Measurements from ENCODE around the gene GFPT2. TPM values are rescaled to one million over a fixed set of nuclear protein-coding genes. Genes with fewer than 3 reads are reported as not detected.

GFPT2 gene
- polyA plus RNA-seq, 4 donors, result 0.54 to 4.5 (median 1.1) TPM

DNA sequence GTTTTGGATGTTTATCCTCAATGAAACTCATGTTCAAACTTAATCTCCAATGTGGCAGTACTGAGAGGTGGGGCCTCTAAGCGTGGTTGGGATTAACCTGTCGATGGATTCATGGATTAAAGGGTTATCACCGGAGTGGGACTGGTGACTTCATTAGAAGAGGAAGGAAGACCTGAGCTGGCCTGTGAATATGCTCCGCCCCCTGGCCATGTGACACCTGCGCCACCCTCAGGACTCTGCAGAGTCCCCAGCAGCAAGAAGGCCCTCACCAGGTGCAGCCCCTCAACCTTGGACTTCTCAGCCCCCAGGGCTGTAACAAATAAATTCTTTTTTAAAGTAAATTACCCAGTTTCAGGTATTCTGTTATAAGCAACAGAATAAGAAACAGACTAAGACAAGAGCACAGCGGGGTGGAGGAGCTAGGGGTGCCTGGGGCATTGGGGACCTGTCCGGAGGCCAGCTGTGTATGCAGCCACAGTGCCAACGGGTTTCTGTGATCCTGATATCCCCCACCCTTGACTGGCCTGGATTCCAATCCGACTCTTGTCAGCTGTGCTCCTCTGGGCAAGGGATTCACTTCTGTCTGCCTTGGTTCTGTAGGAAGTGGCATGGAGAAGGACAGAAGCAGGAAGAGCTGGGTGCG lies 58.1 kb downstream of the GFPT2 start:
- no peak overlapping the region for H3K4me3 ChIP-seq (ENCODE audit: low read depth in 1 of 3, low read length in 3 of 3)
- H3K9me3 ChIP-seq (ENCODE audit: control insufficient read depth in 2 of 2, insufficient read depth in 1 of 2, low read depth in 1 of 2, low read length in 1 of 2), result no peaks in the 10 kb centered on the region
- peaks cover 0 to 11% (median 10%) of the 10 kb centered on the region in 3 donors for H3K4me1 ChIP-seq (ENCODE audit: control insufficient read depth in 3 of 3, insufficient read depth in 2 of 3, low read depth in 1 of 3, low read length in 2 of 3)
- FAIRE-seq, result no peak
- H3K27me3 ChIP-seq (ENCODE audit: control insufficient read depth in 3 of 3, insufficient read depth in 3 of 3, low read length in 3 of 3), result no peaks in the 10 kb centered on the region
- peaks cover 0 to 9% (median 0%) of the 10 kb centered on the region in 3 donors for H3K36me3 ChIP-seq (ENCODE audit: control insufficient read depth in 3 of 3, insufficient read depth in 2 of 3, low read depth in 1 of 3, low read length in 3 of 3)
- DNase-seq, result no peak
- H3K27ac ChIP-seq (ENCODE audit: low read depth in 1 of 3, low read length in 2 of 3), result no peak overlapping the region
- 84 to 91% (median 90%) methylated on average over 10 of the region's 10 CpGs for WGBS, 3 donors

DNA sequence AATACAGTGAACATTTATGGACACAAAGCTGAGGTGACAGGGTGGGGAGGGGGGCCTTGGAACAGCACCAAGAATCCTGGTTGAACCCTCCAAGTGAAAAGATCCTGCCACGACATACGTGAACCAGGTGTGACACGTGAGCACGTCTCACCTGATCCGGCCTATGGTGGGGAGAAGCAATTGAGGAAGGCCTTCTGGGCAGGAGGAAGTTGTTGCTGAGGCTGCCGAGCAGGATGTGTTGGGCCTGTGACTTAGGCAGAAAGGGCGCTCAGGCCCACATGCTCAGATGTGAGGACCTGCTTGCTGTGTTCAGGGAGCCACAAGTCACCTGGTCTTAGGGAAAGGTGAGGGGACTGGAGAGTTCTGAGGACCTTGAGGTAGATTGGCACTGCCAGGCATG lies 58.7 kb downstream of the GFPT2 start:
- 78 to 93% (median 85%) methylated on average over 7 of the region's 7 CpGs for WGBS, 3 donors
- H3K27me3 ChIP-seq (ENCODE audit: control insufficient read depth in 3 of 3, insufficient read depth in 3 of 3, low read length in 3 of 3), result no peaks in the 10 kb centered on the region
- FAIRE-seq, result no peak

DNA sequence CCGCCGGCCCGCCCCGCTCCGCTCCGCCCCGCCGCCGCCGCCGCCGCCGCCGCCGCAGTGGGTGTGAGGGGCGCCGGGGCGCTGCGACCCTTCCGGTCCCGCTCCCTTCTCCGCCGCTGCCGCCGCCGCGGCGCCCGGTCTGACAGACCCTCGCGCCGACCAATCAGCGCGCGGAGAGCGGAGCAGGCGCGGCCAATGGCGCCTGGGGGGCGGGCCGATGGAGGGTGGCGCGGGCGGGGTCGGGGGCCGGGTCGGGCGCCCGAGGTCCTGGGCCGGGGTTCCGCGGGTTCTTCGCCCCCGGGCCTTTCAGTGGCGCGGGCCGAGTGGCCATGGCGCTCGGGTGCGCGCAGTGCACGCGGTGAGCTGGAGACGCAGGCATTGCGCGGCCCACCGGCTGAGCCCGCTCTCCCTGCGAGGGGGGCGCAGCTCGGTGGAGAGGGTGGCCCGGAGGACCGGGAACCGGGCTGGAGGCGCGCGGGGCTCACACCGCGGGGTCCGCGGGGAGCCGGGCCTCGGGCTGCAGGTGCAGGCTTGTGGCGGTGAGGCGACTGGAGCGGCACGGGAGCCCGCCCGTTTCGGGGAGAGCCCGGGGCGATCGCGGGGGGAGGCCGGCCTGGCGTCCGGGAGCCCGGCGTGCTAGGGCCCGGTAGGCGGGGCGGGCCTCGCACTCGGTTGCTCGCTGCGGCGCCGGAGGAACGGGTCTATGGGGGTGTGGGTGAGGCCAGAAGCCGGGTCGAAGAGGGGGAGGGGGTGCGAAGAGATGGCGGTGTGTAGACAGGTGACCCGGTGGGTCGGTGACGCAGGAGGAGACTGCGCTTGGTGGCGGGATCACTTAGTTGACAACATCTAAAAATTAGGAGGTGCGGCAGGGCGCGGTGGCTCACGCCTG lies 60.9 kb downstream of the GFPT2 start, which contains the start of gene MAPK9:
Gene MAPK9, minus strand, starts transcription at position 141 of the 889 bp plus-strand sequence. CDS start 11,522 bp downstream, outside the sequence.
- H3K4me3 ChIP-seq (ENCODE audit: low read depth in 1 of 3, low read length in 3 of 3), result peak within 1 kb of the TSS; percentile 61 to 98 (median 83)
- no peak for FAIRE-seq

More for the DNA sequence above, 58.7 kb downstream of the GFPT2 start:
- H3K27ac ChIP-seq (ENCODE audit: low read depth in 1 of 3, low read length in 2 of 3), result no peak overlapping the region
- no peaks in the 10 kb centered on the region for H3K9me3 ChIP-seq (ENCODE audit: control insufficient read depth in 2 of 2, insufficient read depth in 1 of 2, low read depth in 1 of 2, low read length in 1 of 2)
- peaks cover 0 to 9% (median 0%) of the 10 kb centered on the region in 3 donors for H3K36me3 ChIP-seq (ENCODE audit: control insufficient read depth in 3 of 3, insufficient read depth in 2 of 3, low read depth in 1 of 3, low read length in 3 of 3)
- no peak for DNase-seq
- peaks cover 0 to 15% (median 11%) of the 10 kb centered on the region in 3 donors for H3K4me1 ChIP-seq (ENCODE audit: control insufficient read depth in 3 of 3, insufficient read depth in 2 of 3, low read depth in 1 of 3, low read length in 2 of 3)
- no peak overlapping the region for H3K4me3 ChIP-seq (ENCODE audit: low read depth in 1 of 3, low read length in 3 of 3)

DNA sequence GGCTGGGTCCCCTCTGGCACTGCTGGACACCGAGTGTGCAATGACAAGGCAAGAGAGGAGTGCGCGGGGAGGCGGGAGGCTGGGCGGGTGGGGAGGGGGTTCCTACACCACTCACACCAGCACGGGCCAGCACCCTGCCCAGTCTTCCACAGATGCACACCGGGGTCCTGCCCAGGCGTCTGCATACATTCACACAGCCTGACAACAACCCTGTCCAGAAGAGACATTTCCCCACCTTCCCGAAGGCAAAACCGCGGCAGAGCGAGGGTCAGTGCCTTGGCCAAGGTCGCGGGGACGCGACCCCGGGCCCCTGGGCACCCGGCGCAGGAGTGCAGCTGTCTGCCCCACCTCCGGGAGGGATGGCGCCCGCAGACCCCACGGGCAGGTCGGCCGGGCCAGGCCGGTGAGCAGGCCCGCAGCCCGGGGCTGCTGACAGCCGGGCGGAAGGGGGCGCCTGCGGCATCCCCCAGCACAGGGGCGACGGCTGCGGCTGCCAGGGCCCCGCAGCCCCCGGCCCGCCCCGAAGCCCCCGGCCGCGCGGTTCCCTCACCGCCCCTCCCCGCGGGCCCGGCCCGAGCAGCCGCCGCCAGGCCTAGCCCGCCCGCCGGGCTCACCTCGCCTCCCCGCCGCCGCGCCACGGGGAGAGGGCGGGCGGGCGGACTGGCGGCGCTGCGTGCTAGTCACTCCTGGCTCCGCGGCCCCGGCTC lies 61.7 kb downstream of the GFPT2 start:
- DNase-seq, result peak in 1 of 2 donors; percentile 61
- H3K9me3 ChIP-seq (ENCODE audit: control insufficient read depth in 2 of 2, insufficient read depth in 1 of 2, low read depth in 1 of 2, low read length in 1 of 2), result no peaks in the 10 kb centered on the region
- FAIRE-seq, result no peak

More for the DNA sequence above, 60.9 kb downstream of the GFPT2 start, which contains the start of gene MAPK9:
- peaks cover 0 to 9% (median 0%) of the 10 kb centered on the region in 3 donors for H3K36me3 ChIP-seq (ENCODE audit: control insufficient read depth in 3 of 3, insufficient read depth in 2 of 3, low read depth in 1 of 3, low read length in 3 of 3)
- H3K27ac ChIP-seq (ENCODE audit: low read depth in 1 of 3, low read length in 2 of 3), result peak within 1 kb of the TSS; percentile 69 to 93 (median 90)
- DNase-seq, result peak; percentile 88 to 94
- no peaks in the 10 kb centered on the region for H3K9me3 ChIP-seq (ENCODE audit: control insufficient read depth in 2 of 2, insufficient read depth in 1 of 2, low read depth in 1 of 2, low read length in 1 of 2)
- 1% methylated on average over 60 to 122 of the region's 122 CpGs for WGBS, 3 donors
- no peaks in the 10 kb centered on the region for H3K27me3 ChIP-seq (ENCODE audit: control insufficient read depth in 3 of 3, insufficient read depth in 3 of 3, low read length in 3 of 3)
- H3K4me1 ChIP-seq (ENCODE audit: control insufficient read depth in 3 of 3, insufficient read depth in 2 of 3, low read depth in 1 of 3, low read length in 2 of 3), result peaks cover 0 to 16% (median 11%) of the 10 kb centered on the region in 3 donors

DNA sequence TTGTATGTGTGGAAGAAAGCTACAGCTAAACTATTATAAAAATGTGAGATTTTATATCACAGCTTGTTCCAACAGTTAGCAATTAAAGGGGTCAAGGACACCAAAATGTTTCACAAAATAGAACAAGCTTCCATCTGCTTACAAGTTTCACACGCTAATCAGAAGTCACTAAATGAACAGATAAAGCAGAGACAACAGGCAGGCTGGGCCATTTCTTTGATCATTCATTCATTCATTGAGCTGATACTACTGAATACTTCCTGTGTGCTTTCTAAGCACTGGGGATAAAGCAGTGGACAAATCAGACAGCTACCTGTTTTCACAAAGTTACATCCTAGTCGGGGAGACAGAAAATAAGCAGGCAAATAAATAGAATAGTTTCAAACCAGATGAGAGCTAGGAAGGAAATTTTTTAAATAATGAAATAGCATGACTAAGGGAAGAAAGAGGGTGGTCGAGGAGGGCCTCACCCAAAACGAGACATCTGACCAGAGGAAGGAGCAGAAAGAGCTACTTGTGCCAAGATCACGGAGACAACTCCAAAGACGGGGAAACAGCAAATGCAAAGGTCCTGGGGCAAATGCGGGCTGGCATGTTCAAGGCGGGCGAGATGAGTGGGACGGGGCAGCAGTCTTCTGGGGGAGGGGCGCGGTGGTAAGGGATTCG lies 62.4 kb downstream of the GFPT2 start:
- Histone ChIP-seq H3K27ac (ENCODE audit: low read depth in 1 of 3, low read length in 2 of 3) (no peak overlapping the region), H3K4me1 (ENCODE audit: control insufficient read depth in 3 of 3, insufficient read depth in 2 of 3, low read depth in 1 of 3, low read length in 2 of 3) (peaks cover 0 to 16% (median 11%) of the 10 kb centered on the region in 3 donors), H3K36me3 (ENCODE audit: control insufficient read depth in 3 of 3, insufficient read depth in 2 of 3, low read depth in 1 of 3, low read length in 3 of 3) (peaks cover 0 to 9% (median 0%) of the 10 kb centered on the region in 3 donors), H3K9me3 (ENCODE audit: control insufficient read depth in 2 of 2, insufficient read depth in 1 of 2, low read depth in 1 of 2, low read length in 1 of 2) (no peaks in the 10 kb centered on the region), H3K4me3 (ENCODE audit: low read depth in 1 of 3, low read length in 3 of 3) (peak overlapping the region; percentile 55 to 98 (median 83)), H3K27me3 (ENCODE audit: control insufficient read depth in 3 of 3, insufficient read depth in 3 of 3, low read length in 3 of 3) (no peaks in the 10 kb centered on the region)
- DNase-seq (no peak), FAIRE-seq (no peak)
- 10 to 25% (median 19%) methylated on average over 13 of the region's 13 CpGs for WGBS, 3 donors

More for the DNA sequence above, 61.7 kb downstream of the GFPT2 start:
- Histone ChIP-seq H3K4me3 (ENCODE audit: low read depth in 1 of 3, low read length in 3 of 3) (peak overlapping the region; percentile 55 to 98 (median 83)), H3K4me1 (ENCODE audit: control insufficient read depth in 3 of 3, insufficient read depth in 2 of 3, low read depth in 1 of 3, low read length in 2 of 3) (peaks cover 0 to 16% (median 11%) of the 10 kb centered on the region in 3 donors), H3K27me3 (ENCODE audit: control insufficient read depth in 3 of 3, insufficient read depth in 3 of 3, low read length in 3 of 3) (no peaks in the 10 kb centered on the region), H3K27ac (ENCODE audit: low read depth in 1 of 3, low read length in 2 of 3) (peak overlapping the region in 1 of 3 donors; percentile 27), H3K36me3 (ENCODE audit: control insufficient read depth in 3 of 3, insufficient read depth in 2 of 3, low read depth in 1 of 3, low read length in 3 of 3) (peaks cover 0 to 9% (median 0%) of the 10 kb centered on the region in 3 donors)
- 1 to 2% (median 1%) methylated on average over 14 to 68 of the region's 68 CpGs for WGBS, 3 donors

DNA sequence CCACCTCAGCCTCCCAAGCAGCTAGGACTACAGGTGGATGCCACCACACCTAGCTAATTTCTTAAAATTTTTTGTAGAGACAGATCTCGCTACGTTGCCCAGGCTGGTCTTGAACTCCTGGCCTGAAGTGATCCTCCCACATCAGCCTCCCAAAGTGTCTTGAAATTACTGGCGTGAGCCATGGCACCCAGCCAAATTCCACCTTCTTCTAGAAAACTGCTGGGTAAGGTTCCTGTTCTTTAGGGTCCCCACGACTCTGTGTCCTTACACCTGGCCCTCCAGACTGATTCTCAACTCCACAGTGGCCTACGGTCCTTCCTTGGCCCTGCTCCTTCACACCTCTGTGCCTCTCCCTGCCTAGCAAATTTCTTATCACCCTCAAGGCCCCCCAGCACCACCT lies 63.2 kb downstream of the GFPT2 start:
- no peaks in the 10 kb centered on the region for H3K9me3 ChIP-seq (ENCODE audit: control insufficient read depth in 2 of 2, insufficient read depth in 1 of 2, low read depth in 1 of 2, low read length in 1 of 2)
- no peaks in the 10 kb centered on the region for H3K27me3 ChIP-seq (ENCODE audit: control insufficient read depth in 3 of 3, insufficient read depth in 3 of 3, low read length in 3 of 3)
- no peak overlapping the region for H3K4me3 ChIP-seq (ENCODE audit: low read depth in 1 of 3, low read length in 3 of 3)
- DNase-seq (no peak), FAIRE-seq (no peak)
- no peak overlapping the region for H3K27ac ChIP-seq (ENCODE audit: low read depth in 1 of 3, low read length in 2 of 3)
- H3K36me3 ChIP-seq (ENCODE audit: control insufficient read depth in 3 of 3, insufficient read depth in 2 of 3, low read depth in 1 of 3, low read length in 3 of 3), result peaks cover 0 to 3% (median 0%) of the 10 kb centered on the region in 3 donors
- 64 to 84% (median 71%) methylated on average over 5 of the region's 5 CpGs for WGBS, 3 donors
- H3K4me1 ChIP-seq (ENCODE audit: control insufficient read depth in 3 of 3, insufficient read depth in 2 of 3, low read depth in 1 of 3, low read length in 2 of 3), result peaks cover 0 to 16% (median 11%) of the 10 kb centered on the region in 3 donors

DNA sequence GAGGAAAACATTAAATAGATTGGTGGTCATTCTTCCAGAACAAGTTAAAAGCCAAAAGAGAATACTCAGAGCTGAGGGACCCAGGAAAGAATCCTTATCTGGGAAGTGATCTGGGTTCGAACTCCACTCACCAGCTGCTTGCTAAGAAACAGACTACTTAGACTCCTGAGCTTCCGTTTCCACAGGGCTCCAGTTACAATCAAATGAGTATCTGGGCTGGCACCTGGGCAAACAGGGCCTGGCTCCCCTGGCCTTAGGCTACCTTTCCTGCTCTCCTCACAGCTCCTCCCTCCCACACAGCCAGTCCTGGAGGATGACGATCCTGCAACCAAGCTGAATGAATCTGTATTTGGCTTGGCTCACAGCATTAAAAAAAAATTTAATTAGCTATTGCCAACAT lies 63.7 kb downstream of the GFPT2 start:
- DNase-seq, result peak; percentile 17 to 66
- peaks cover 0 to 16% (median 11%) of the 10 kb centered on the region in 3 donors for H3K4me1 ChIP-seq (ENCODE audit: control insufficient read depth in 3 of 3, insufficient read depth in 2 of 3, low read depth in 1 of 3, low read length in 2 of 3)
- no peak for FAIRE-seq
- no peaks in the 10 kb centered on the region for H3K27me3 ChIP-seq (ENCODE audit: control insufficient read depth in 3 of 3, insufficient read depth in 3 of 3, low read length in 3 of 3)
- no peaks in the 10 kb centered on the region for H3K9me3 ChIP-seq (ENCODE audit: control insufficient read depth in 2 of 2, insufficient read depth in 1 of 2, low read depth in 1 of 2, low read length in 1 of 2)
- peaks cover 0 to 2% (median 0%) of the 10 kb centered on the region in 3 donors for H3K36me3 ChIP-seq (ENCODE audit: control insufficient read depth in 3 of 3, insufficient read depth in 2 of 3, low read depth in 1 of 3, low read length in 3 of 3)
- 21 to 61% (median 42%) methylated on average over 3 of the region's 3 CpGs for WGBS, 3 donors
- H3K27ac ChIP-seq (ENCODE audit: low read depth in 1 of 3, low read length in 2 of 3), result no peak overlapping the region
- H3K4me3 ChIP-seq (ENCODE audit: low read depth in 1 of 3, low read length in 3 of 3), result no peak overlapping the region

Data from small intestine (tissue), 7 donors.